ENCODE results near the gene ZKSCAN1.

The ZKSCAN1 gene

GRCh38 chr7:100017875-100018274, 2.5 kb downstream of the ZKSCAN1 start:
- Histone ChIP-seq H3K27me3 (ENCODE audit: control insufficient read depth, low read length) (no peaks in the 10 kb centered on the region), H3K36me3 (ENCODE audit: control insufficient read depth, low read length) (peaks cover 55% of the 10 kb centered on the region), H3K4me1 (ENCODE audit: control insufficient read depth, low read length) (peaks cover 30% of the 10 kb centered on the region), H3K27ac (ENCODE audit: low read depth, low read length) (no peak overlapping the region), H3K4me3 (ENCODE audit: low read length) (no peak overlapping the region), H4K20me1 (ENCODE audit: control insufficient read depth, insufficient read depth, low read depth, low read length) (peaks cover 22% of the 10 kb centered on the region), H3K79me2 (ENCODE audit: control insufficient read depth, low read length) (peaks cover 78% of the 10 kb centered on the region), H3K9me2 (replicated peaks; ENCODE audit: control insufficient read depth, low read length) (no peaks in the 10 kb centered on the region), H3K4me2 (ENCODE audit: low read length) (0 out of 2 replicates have a peak overlapping the region, but pooled peaks have one; percentile 75), H3F3A (ENCODE audit: control insufficient read depth, insufficient read depth) (peaks cover 2% of the 10 kb centered on the region; the same call in 1 of the 2 replicates), H3K9me3 (ENCODE audit: control insufficient read depth, insufficient read depth, low read length) (no peaks in the 10 kb centered on the region)
- TF ChIP-seq, protein P1, sequence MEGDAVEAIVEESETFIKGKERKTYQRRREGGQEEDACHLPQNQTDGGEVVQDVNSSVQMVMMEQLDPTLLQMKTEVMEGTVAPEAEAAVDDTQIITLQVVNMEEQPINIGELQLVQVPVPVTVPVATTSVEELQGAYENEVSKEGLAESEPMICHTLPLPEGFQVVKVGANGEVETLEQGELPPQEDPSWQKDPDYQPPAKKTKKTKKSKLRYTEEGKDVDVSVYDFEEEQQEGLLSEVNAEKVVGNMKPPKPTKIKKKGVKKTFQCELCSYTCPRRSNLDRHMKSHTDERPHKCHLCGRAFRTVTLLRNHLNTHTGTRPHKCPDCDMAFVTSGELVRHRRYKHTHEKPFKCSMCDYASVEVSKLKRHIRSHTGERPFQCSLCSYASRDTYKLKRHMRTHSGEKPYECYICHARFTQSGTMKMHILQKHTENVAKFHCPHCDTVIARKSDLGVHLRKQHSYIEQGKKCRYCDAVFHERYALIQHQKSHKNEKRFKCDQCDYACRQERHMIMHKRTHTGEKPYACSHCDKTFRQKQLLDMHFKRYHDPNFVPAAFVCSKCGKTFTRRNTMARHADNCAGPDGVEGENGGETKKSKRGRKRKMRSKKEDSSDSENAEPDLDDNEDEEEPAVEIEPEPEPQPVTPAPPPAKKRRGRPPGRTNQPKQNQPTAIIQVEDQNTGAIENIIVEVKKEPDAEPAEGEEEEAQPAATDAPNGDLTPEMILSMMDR (IDR thresholded peaks at IDR 0.05; ENCODE audit: low read depth, low read length, poor library complexity, severe bottlenecking): no peak
- TF ChIP-seq EZH2phosphoT487 (IDR thresholded peaks at IDR 0.05; ENCODE audit: borderline replicate concordance, low read length): no peak

GRCh38 chr7:100019908-100020307, 4.5 kb downstream of the ZKSCAN1 start:
- no peaks in the 10 kb centered on the region for H3K27me3 ChIP-seq (ENCODE audit: control insufficient read depth, low read length)
- no peaks in the 10 kb centered on the region for H3K9me3 ChIP-seq (ENCODE audit: control insufficient read depth, insufficient read depth, low read length)
- H3K27ac ChIP-seq (ENCODE audit: low read depth, low read length): no peak overlapping the region
- H3K4me1 ChIP-seq (ENCODE audit: control insufficient read depth, low read length): peaks cover 22% of the 10 kb centered on the region
- H3K36me3 ChIP-seq (ENCODE audit: control insufficient read depth, low read length): peaks cover 74% of the 10 kb centered on the region
- no peak for TF ChIP-seq EZH2phosphoT487 (IDR thresholded peaks at IDR 0.05; ENCODE audit: borderline replicate concordance, low read length)
- H3K4me3 ChIP-seq (ENCODE audit: low read length): no peak overlapping the region
- no peak overlapping the region for H3K4me2 ChIP-seq (ENCODE audit: low read length)
- peaks cover 78% of the 10 kb centered on the region for H3K79me2 ChIP-seq (ENCODE audit: control insufficient read depth, low read length)
- peaks cover 2% of the 10 kb centered on the region for H3F3A ChIP-seq (ENCODE audit: control insufficient read depth, insufficient read depth)
- no peaks in the 10 kb centered on the region for H3K9me2 ChIP-seq (replicated peaks; ENCODE audit: control insufficient read depth, low read length)
- peaks cover 22% of the 10 kb centered on the region for H4K20me1 ChIP-seq (ENCODE audit: control insufficient read depth, insufficient read depth, low read depth, low read length)

GRCh38 chr7:100021297-100021696, 5.9 kb downstream of the ZKSCAN1 start:
- TF ChIP-seq, protein P1 (IDR thresholded peaks at IDR 0.05; ENCODE audit: low read depth, low read length, poor library complexity, severe bottlenecking): no peak
- TF ChIP-seq EZH2phosphoT487 (IDR thresholded peaks at IDR 0.05; ENCODE audit: borderline replicate concordance, low read length): no peak
- no peaks in the 10 kb centered on the region for H3K27me3 ChIP-seq (ENCODE audit: control insufficient read depth, low read length)
- H3K9me3 ChIP-seq (ENCODE audit: control insufficient read depth, insufficient read depth, low read length): no peaks in the 10 kb centered on the region
- peaks cover 5% of the 10 kb centered on the region for H3F3A ChIP-seq (ENCODE audit: control insufficient read depth, insufficient read depth)
- peaks cover 21% of the 10 kb centered on the region for H4K20me1 ChIP-seq (ENCODE audit: control insufficient read depth, insufficient read depth, low read depth, low read length)
- peaks cover 64% of the 10 kb centered on the region for H3K79me2 ChIP-seq (ENCODE audit: control insufficient read depth, low read length)
- peaks cover 82% of the 10 kb centered on the region for H3K36me3 ChIP-seq (ENCODE audit: control insufficient read depth, low read length)
- H3K27ac ChIP-seq (ENCODE audit: low read depth, low read length): no peak overlapping the region
- no peak overlapping the region for H3K4me2 ChIP-seq (ENCODE audit: low read length)
- H3K4me3 ChIP-seq (ENCODE audit: low read length): no peak overlapping the region
- H3K4me1 ChIP-seq (ENCODE audit: control insufficient read depth, low read length): peaks cover 16% of the 10 kb centered on the region
- no peaks in the 10 kb centered on the region for H3K9me2 ChIP-seq (replicated peaks; ENCODE audit: control insufficient read depth, low read length)

DNA sequence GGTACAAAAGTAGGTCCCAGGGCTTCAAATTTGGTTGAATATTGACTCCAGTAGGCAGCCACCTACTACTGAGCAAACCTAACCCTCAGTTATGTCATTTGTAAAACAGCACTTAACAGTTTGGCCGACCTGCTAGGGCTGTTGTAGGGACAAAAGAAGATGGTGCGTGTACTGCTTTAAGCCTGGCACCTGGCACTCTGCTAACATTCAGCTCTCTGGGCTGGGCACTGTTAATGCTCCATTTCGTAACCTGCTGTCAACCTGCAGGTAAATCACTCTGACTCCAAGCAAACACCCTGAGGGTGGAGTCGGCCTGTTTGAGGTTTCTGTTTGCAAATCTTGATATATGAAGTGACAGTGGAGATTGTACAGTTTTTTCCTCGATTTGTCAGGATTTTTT, 7.2 kb downstream of the ZKSCAN1 start:
- Histone ChIP-seq H3K79me2 (ENCODE audit: control insufficient read depth, low read length) (peaks cover 51% of the 10 kb centered on the region), H3K27ac (ENCODE audit: low read depth, low read length) (no peak overlapping the region), H3K9me3 (ENCODE audit: control insufficient read depth, insufficient read depth, low read length) (no peaks in the 10 kb centered on the region), H3K36me3 (ENCODE audit: control insufficient read depth, low read length) (peaks cover 81% of the 10 kb centered on the region), H3K4me2 (ENCODE audit: low read length) (no peak overlapping the region), H4K20me1 (ENCODE audit: control insufficient read depth, insufficient read depth, low read depth, low read length) (peaks cover 11% of the 10 kb centered on the region), H3K27me3 (ENCODE audit: control insufficient read depth, low read length) (no peaks in the 10 kb centered on the region), H3K9me2 (replicated peaks; ENCODE audit: control insufficient read depth, low read length) (no peaks in the 10 kb centered on the region), H3F3A (ENCODE audit: control insufficient read depth, insufficient read depth) (peaks cover 5% of the 10 kb centered on the region), H3K4me3 (ENCODE audit: low read length) (no peak overlapping the region), H3K4me1 (ENCODE audit: control insufficient read depth, low read length) (peaks cover 4% of the 10 kb centered on the region; the same call in 1 of the 2 replicates)
- TF ChIP-seq, protein P1 (IDR thresholded peaks at IDR 0.05; ENCODE audit: low read depth, low read length, poor library complexity, severe bottlenecking): no peak
- TF ChIP-seq EZH2phosphoT487 (IDR thresholded peaks at IDR 0.05; ENCODE audit: borderline replicate concordance, low read length): no peak
